ENCODE measurements around the gene DLGAP1.

DLGAP1 gene

DNA sequence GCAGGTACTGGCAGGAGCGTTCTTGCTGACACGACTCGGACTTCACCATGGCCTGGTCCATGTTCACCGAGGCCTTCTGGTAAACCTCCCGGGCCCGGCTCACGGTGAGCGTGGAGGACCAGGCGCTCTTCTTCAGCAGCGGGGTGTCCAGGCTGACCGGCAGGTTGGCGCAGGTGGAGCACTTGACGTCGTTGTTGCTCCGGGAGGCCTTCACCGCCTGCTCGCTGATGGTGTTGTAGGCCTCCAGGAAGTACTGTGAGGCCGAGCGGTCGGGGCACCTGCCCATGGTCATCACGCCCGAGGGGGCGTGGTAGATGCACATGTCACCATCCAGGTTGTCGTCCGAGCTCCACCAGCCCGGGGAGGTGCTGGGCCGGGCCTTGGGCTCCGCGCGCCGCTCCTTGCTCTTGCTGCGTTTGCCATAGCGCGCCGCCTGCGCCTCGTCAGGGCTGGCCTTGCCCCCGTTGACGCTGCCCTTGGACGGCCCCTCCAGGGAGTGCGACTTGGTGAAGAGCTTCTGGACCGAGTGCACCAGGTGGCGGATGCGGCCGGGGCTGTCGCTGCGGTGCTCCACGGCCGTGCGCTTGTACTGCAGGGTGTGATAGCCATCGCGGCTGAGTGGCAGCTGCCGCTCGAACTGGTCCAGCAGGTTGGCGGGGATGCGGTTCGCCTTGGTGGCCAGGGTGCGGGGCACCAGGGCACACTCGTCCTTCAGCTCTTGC lies 575.8 kb downstream of the DLGAP1 start:
- Histone ChIP-seq H3K4me1 (ENCODE audit: control insufficient read depth, insufficient read depth, low read length) (no peaks in the 10 kb centered on the region), H3K9ac (ENCODE audit: low read depth, low read length) (no peak overlapping the region), H3K4me2 (ENCODE audit: low read length) (no peak overlapping the region), H3K9me3 (replicated peaks; ENCODE audit: low read length) (no peaks in the 10 kb centered on the region), H3K36me3 (ENCODE audit: insufficient read depth, low read length) (no peaks in the 10 kb centered on the region), H3K4me3 (ENCODE audit: low read length) (no peak overlapping the region), H3K27me3 (ENCODE audit: control insufficient read depth, insufficient read depth, low read length) (peaks cover 25% of the 10 kb centered on the region)

DNA sequence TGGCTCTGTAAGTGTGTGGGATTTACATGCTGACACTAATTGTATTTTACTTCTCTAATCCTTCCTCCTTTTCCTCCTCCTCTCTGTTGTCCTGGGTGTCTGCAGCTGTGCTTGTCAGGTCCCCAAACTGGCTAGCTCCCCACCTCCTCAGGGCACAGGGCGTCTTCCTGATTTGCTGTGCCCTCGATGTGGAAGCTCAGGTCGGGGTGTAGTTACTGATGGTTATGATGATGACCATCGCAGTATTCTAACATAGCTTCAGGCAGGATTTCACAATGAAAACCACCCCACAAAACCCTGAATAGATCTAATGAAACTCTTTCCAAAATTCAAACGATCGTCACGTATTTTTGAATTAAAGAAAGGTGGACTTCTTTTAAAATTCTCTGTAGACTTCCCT lies 576.7 kb downstream of the DLGAP1 start:
- no peak overlapping the region for H3K4me2 ChIP-seq (ENCODE audit: low read length)
- peaks cover 32% of the 10 kb centered on the region for H3K27me3 ChIP-seq (ENCODE audit: control insufficient read depth, insufficient read depth, low read length)
- H3K4me3 ChIP-seq (ENCODE audit: low read length) = no peak overlapping the region
- no peaks in the 10 kb centered on the region for H3K9me3 ChIP-seq (replicated peaks; ENCODE audit: low read length)
- H3K36me3 ChIP-seq (ENCODE audit: insufficient read depth, low read length) = no peaks in the 10 kb centered on the region
- H3K9ac ChIP-seq (ENCODE audit: low read depth, low read length) = no peak overlapping the region
- no peaks in the 10 kb centered on the region for H3K4me1 ChIP-seq (ENCODE audit: control insufficient read depth, insufficient read depth, low read length)

DNA sequence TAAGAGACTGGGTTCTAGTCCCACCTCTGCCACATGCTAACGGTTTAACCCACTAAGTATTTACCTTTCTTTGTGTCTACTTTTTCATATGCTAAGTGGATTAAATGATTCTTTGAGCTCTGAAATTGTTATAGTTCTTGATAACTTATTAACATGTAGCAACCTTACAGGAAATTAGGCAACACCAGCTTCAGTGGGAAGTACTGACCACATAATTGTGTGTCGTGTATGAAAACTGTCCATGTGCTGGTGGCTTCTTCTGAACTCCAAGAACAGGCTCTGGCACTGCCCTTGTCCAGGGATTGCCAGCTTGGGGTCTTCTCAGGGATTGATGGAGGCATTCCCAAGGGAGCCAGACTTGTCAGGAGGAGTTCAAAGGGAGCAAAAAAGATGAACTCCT lies 577.4 kb downstream of the DLGAP1 start:
- no peak overlapping the region for H3K4me2 ChIP-seq (ENCODE audit: low read length)
- no peak overlapping the region for H3K4me3 ChIP-seq (ENCODE audit: low read length)
- H3K9me3 ChIP-seq (replicated peaks; ENCODE audit: low read length) = no peaks in the 10 kb centered on the region
- no peaks in the 10 kb centered on the region for H3K36me3 ChIP-seq (ENCODE audit: insufficient read depth, low read length)
- H3K9ac ChIP-seq (ENCODE audit: low read depth, low read length) = no peak overlapping the region
- H3K4me1 ChIP-seq (ENCODE audit: control insufficient read depth, insufficient read depth, low read length) = no peaks in the 10 kb centered on the region
- peaks cover 39% of the 10 kb centered on the region for H3K27me3 ChIP-seq (ENCODE audit: control insufficient read depth, insufficient read depth, low read length)

DNA sequence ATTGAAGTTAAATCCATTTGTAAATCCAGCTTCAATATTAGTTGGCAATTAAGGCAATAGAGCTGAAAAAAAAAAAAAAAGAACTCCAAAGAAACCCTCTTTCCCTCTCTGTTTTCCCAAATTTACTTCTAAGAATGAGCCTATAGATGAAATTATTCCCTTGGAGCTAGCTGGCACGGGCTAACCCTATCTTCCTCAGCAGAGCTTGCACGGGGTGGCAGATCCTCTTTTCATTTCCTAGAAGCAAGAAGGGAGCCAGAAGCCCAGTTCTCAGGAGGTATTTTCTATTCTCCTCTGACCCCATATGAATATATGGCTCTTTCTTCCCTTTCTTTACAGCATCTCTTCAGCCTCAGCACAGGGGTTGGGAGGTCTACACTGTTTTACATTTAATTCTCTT lies 579.1 kb downstream of the DLGAP1 start:
- no peaks in the 10 kb centered on the region for H3K9me3 ChIP-seq (replicated peaks; ENCODE audit: low read length)
- no peak overlapping the region for H3K4me3 ChIP-seq (ENCODE audit: low read length)
- no peaks in the 10 kb centered on the region for H3K4me1 ChIP-seq (ENCODE audit: control insufficient read depth, insufficient read depth, low read length)
- peaks cover 49% of the 10 kb centered on the region for H3K27me3 ChIP-seq (ENCODE audit: control insufficient read depth, insufficient read depth, low read length)
- H3K36me3 ChIP-seq (ENCODE audit: insufficient read depth, low read length) = no peaks in the 10 kb centered on the region
- no peak overlapping the region for H3K4me2 ChIP-seq (ENCODE audit: low read length)
- no peak overlapping the region for H3K9ac ChIP-seq (ENCODE audit: low read depth, low read length)

DNA sequence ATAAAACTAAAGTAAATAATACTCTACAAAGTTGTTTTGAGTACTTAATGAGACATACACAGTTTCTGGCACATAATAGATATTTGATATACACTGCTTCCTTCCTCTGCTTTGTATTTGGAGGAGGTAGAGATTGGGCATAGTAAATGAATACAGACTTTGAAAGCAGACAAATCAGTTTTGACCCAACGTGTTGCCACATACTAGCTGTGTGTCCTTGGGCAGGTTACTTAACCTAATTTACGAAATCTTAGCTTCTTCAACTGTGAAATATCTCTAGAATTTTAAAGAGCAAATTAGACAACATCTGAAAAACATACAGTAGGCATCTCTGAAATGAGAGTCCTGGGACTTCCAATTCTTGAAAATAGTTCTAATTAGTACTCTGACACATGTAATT lies 579.7 kb downstream of the DLGAP1 start:
- Histone ChIP-seq H3K4me1 (ENCODE audit: control insufficient read depth, insufficient read depth, low read length) (no peaks in the 10 kb centered on the region), H3K4me2 (ENCODE audit: low read length) (no peak overlapping the region), H3K4me3 (ENCODE audit: low read length) (no peak overlapping the region), H3K9ac (ENCODE audit: low read depth, low read length) (no peak overlapping the region), H3K27me3 (ENCODE audit: control insufficient read depth, insufficient read depth, low read length) (peaks cover 53% of the 10 kb centered on the region), H3K36me3 (ENCODE audit: insufficient read depth, low read length) (no peaks in the 10 kb centered on the region), H3K9me3 (replicated peaks; ENCODE audit: low read length) (no peaks in the 10 kb centered on the region)

DNA sequence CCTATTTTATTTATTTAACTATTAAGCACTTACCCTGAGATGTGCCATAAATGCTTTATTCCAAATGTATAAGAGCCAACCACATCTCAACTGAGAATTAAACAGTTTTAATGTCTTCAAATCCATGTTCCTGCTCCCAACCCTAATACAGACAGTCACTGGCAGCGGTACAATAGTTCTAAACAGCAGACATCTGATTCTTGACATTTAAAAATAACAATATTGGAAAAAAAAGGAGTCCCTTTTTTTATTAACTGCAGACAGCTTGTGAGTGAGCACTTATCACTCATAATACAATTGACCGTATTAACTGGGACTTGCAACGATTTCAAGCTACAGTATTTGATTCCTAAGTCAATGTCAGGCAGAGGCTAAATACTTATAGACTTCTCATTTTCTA lies 580.5 kb downstream of the DLGAP1 start:
- no peak overlapping the region for H3K4me3 ChIP-seq (ENCODE audit: low read length)
- H3K4me1 ChIP-seq (ENCODE audit: control insufficient read depth, insufficient read depth, low read length) = no peaks in the 10 kb centered on the region
- peaks cover 53% of the 10 kb centered on the region for H3K27me3 ChIP-seq (ENCODE audit: control insufficient read depth, insufficient read depth, low read length)
- H3K4me2 ChIP-seq (ENCODE audit: low read length) = no peak overlapping the region
- no peaks in the 10 kb centered on the region for H3K36me3 ChIP-seq (ENCODE audit: insufficient read depth, low read length)
- H3K9me3 ChIP-seq (replicated peaks; ENCODE audit: low read length) = no peaks in the 10 kb centered on the region
- no peak overlapping the region for H3K9ac ChIP-seq (ENCODE audit: low read depth, low read length)

GRCh38 chr18:3874125-3874524 lies 581.0 kb downstream of the DLGAP1 start:
- Histone ChIP-seq H3K27me3 (ENCODE audit: control insufficient read depth, insufficient read depth, low read length) (peaks cover 53% of the 10 kb centered on the region), H3K36me3 (ENCODE audit: insufficient read depth, low read length) (no peaks in the 10 kb centered on the region), H3K9me3 (replicated peaks; ENCODE audit: low read length) (no peaks in the 10 kb centered on the region), H3K4me3 (ENCODE audit: low read length) (no peak overlapping the region), H3K4me2 (ENCODE audit: low read length) (no peak overlapping the region), H3K4me1 (ENCODE audit: control insufficient read depth, insufficient read depth, low read length) (no peaks in the 10 kb centered on the region), H3K9ac (ENCODE audit: low read depth, low read length) (no peak overlapping the region)

DNA sequence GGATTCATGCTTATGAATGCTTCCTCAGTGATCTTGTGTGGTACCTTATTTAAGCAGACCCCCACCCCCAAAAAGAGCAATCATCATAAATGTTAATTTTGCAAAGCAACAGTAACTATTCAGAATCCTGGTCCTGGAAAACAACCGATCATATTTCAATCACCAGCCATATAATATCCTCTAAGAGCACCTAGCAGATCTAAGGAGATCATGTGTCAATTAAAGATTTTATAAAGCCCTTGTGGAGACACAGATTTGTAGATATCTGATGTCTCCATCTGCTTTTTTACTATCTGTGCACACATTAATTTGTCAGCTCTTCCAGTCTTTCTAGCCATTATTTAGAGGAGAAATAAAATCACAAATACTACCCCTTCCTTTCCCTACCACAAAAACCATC lies 581.4 kb downstream of the DLGAP1 start:
- Histone ChIP-seq H3K27me3 (ENCODE audit: control insufficient read depth, insufficient read depth, low read length) (peaks cover 53% of the 10 kb centered on the region), H3K9ac (ENCODE audit: low read depth, low read length) (no peak overlapping the region), H3K4me3 (ENCODE audit: low read length) (no peak overlapping the region), H3K4me1 (ENCODE audit: control insufficient read depth, insufficient read depth, low read length) (no peaks in the 10 kb centered on the region), H3K4me2 (ENCODE audit: low read length) (no peak overlapping the region), H3K9me3 (replicated peaks; ENCODE audit: low read length) (no peaks in the 10 kb centered on the region), H3K36me3 (ENCODE audit: insufficient read depth, low read length) (no peaks in the 10 kb centered on the region)

DNA sequence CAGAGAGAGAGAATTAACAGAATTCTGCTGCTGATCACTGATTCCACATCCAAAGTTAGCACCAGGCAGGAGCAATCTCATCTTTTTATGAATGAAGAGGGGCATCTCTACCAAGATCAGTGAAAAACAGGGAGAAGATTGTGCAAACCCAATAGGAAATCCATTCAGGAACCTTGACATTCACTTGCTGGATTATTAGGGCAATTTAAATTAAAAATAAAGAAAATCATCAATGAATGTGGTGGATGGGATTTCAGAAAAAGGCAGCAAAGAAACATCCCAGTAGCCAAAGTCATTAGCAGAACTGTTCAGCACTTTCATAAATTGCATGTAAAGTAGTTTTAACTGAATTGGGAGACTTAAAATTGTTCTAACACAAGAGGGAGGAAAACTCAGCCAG lies 581.9 kb downstream of the DLGAP1 start:
- no peaks in the 10 kb centered on the region for H3K36me3 ChIP-seq (ENCODE audit: insufficient read depth, low read length)
- H3K9me3 ChIP-seq (replicated peaks; ENCODE audit: low read length) = no peaks in the 10 kb centered on the region
- no peaks in the 10 kb centered on the region for H3K4me1 ChIP-seq (ENCODE audit: control insufficient read depth, insufficient read depth, low read length)
- H3K4me3 ChIP-seq (ENCODE audit: low read length) = no peak overlapping the region
- no peak overlapping the region for H3K9ac ChIP-seq (ENCODE audit: low read depth, low read length)
- no peak overlapping the region for H3K4me2 ChIP-seq (ENCODE audit: low read length)
- peaks cover 51% of the 10 kb centered on the region for H3K27me3 ChIP-seq (ENCODE audit: control insufficient read depth, insufficient read depth, low read length)

- peaks cover 48% of the 10 kb centered on the region for H3K27me3 ChIP-seq (ENCODE audit: control insufficient read depth, insufficient read depth, low read length)
- H3K9me3 ChIP-seq (replicated peaks; ENCODE audit: low read length) = no peaks in the 10 kb centered on the region
- H3K4me2 ChIP-seq (ENCODE audit: low read length) = no peak overlapping the region
- no peak overlapping the region for H3K4me3 ChIP-seq (ENCODE audit: low read length)
- no peaks in the 10 kb centered on the region for H3K36me3 ChIP-seq (ENCODE audit: insufficient read depth, low read length)
- no peaks in the 10 kb centered on the region for H3K4me1 ChIP-seq (ENCODE audit: control insufficient read depth, insufficient read depth, low read length)
- no peak overlapping the region for H3K9ac ChIP-seq (ENCODE audit: low read depth, low read length)
These were observed 582.5 kb downstream of the DLGAP1 start for GRCh38 chr18:3872641-3873040.

GRCh38 chr18:3871687-3872086 lies 583.4 kb downstream of the DLGAP1 start:
- Histone ChIP-seq H3K9ac (ENCODE audit: low read depth, low read length) (no peak overlapping the region), H3K9me3 (replicated peaks; ENCODE audit: low read length) (no peaks in the 10 kb centered on the region), H3K4me2 (ENCODE audit: low read length) (no peak overlapping the region), H3K36me3 (ENCODE audit: insufficient read depth, low read length) (no peaks in the 10 kb centered on the region), H3K4me3 (ENCODE audit: low read length) (no peak overlapping the region), H3K4me1 (ENCODE audit: control insufficient read depth, insufficient read depth, low read length) (no peaks in the 10 kb centered on the region), H3K27me3 (ENCODE audit: control insufficient read depth, insufficient read depth, low read length) (peaks cover 48% of the 10 kb centered on the region)

GRCh38 chr18:3870914-3871313 lies 584.2 kb downstream of the DLGAP1 start:
- no peak overlapping the region for H3K4me2 ChIP-seq (ENCODE audit: low read length)
- no peak overlapping the region for H3K9ac ChIP-seq (ENCODE audit: low read depth, low read length)
- H3K9me3 ChIP-seq (replicated peaks; ENCODE audit: low read length) = no peaks in the 10 kb centered on the region
- no peaks in the 10 kb centered on the region for H3K36me3 ChIP-seq (ENCODE audit: insufficient read depth, low read length)
- peaks cover 44% of the 10 kb centered on the region for H3K27me3 ChIP-seq (ENCODE audit: control insufficient read depth, insufficient read depth, low read length)
- no peak overlapping the region for H3K4me3 ChIP-seq (ENCODE audit: low read length)
- H3K4me1 ChIP-seq (ENCODE audit: control insufficient read depth, insufficient read depth, low read length) = no peaks in the 10 kb centered on the region
